CD4-positive, alpha-beta T cell (primary cell): ENCODE measurements around the gene PDE8A. TPM values are rescaled to one million over a fixed set of nuclear protein-coding genes. Genes with fewer than 3 reads are reported as not detected.

Experiments used
- ATAC-seq: fragments of 200-7000 bp; cut with Tn5 transposase; one replicate; pipeline ENCODE4 v1.10.0; 2022; ENCODE audit warnings: mild to moderate bottlenecking; ENCODE audit not compliant: poor library complexity
- CTCF ChIA-PET: fragments of 350-600 bp; sonication (Branson Sonifier 250); formaldehyde crosslinking; loops from one replicate; lab custom pipeline; 2021; ENCODE audit warnings: antibody characterized with exemption, inconsistent platforms; lab: Charles Lee
- POLR2A ChIA-PET: fragments of 350-600 bp; sonication (Branson Sonifier 250); formaldehyde crosslinking; loops from one replicate; lab custom pipeline; 2021; ENCODE audit warnings: antibody characterized with exemption, inconsistent platforms; lab: Charles Lee
- DNase-seq, 14 experiments: peaks; one replicate each; pipeline ENCODE4 v3.0.0-alpha.2; 2013 to 2020; ENCODE audit warnings: mixed read lengths in 2 of 14
- H3K27ac ChIP-seq, 2 donors: one replicate each; pipeline versions ENCODE4 v1.5.1 to v1.7.0; 2013; ENCODE audit warnings: low read length in 2 of 2, low read depth in 1 of 2, mild to moderate bottlenecking in 1 of 2
- H3K27me3 ChIP-seq, 2 experiments: 1 replicate in 1 of 2; 2 replicates in 1 of 2; pipeline versions ENCODE4 v1.6.1 to v1.7.0; 2013; ENCODE audit warnings: low read length in 2 of 2, control low read depth in 1 of 2, mild to moderate bottlenecking in 1 of 2, moderate library complexity in 1 of 2; ENCODE audit not compliant: insufficient read depth in 2 of 2, control insufficient read depth in 1 of 2
- H3K36me3 ChIP-seq: one replicate; pipeline ENCODE4 v1.6.1; 2013; ENCODE audit warnings: low read length, control low read depth; ENCODE audit not compliant: insufficient read depth
- H3K4me1 ChIP-seq: one replicate; pipeline ENCODE4 v1.6.1; 2013; ENCODE audit warnings: low read length, control low read depth; ENCODE audit not compliant: insufficient read depth
- H3K4me3 ChIP-seq: one replicate; pipeline ENCODE4 v1.5.1; 2013; ENCODE audit warnings: mild to moderate bottlenecking, low read length, moderate library complexity
- H3K9me3 ChIP-seq, 2 experiments: 1 replicate in 1 of 2; 2 replicates in 1 of 2; pipeline versions ENCODE4 v1.6.1 to v1.7.0; 2013; ENCODE audit warnings: low read length in 2 of 2, mild to moderate bottlenecking in 2 of 2, control low read depth in 1 of 2, moderate library complexity in 1 of 2; ENCODE audit not compliant: control insufficient read depth in 1 of 2, insufficient read depth in 1 of 2
- H3K27ac Mint-ChIP-seq: one replicate; pipeline ENCODE4 v1.8.0; 2020; ENCODE audit warnings: mixed read lengths
- H3K27me3 Mint-ChIP-seq: one replicate; pipeline ENCODE4 v1.8.0; 2021; ENCODE audit warnings: mixed read lengths
- H3K36me3 Mint-ChIP-seq: one replicate; pipeline ENCODE4 v1.8.0; 2021; ENCODE audit warnings: low read depth, mixed read lengths
- H3K4me1 Mint-ChIP-seq: one replicate; pipeline ENCODE4 v1.8.0; 2021; ENCODE audit warnings: low read depth, mixed read lengths
- H3K4me3 Mint-ChIP-seq: one replicate; pipeline ENCODE4 v1.8.0; 2020; ENCODE audit warnings: mild to moderate bottlenecking, mixed read lengths
- H3K9me3 Mint-ChIP-seq: one replicate; pipeline ENCODE4 v1.8.0; 2020; ENCODE audit warnings: mixed read lengths
- intact Hi-C, 2 experiments: fragments of 100-400 bp; cut with DNase I in 1 of 2; cut with micrococcal nuclease in 1 of 2; formaldehyde crosslinking; loops; one replicate each; pipeline versions ENCODE4 v1.15.1 to v1.9.0; 2023 to 2025; cut with DNase I, micrococcal nuclease
- total RNA-seq, 174 experiments: library from RNA in 2 of 174; stranded (reverse) in 2 of 174; gene quantifications; one replicate each; pipeline ENCODE4 v1.2.3 and lab custom pipeline; 2021 to 2026
- TF ChIP-seq, protein P1 (sequence below): fragments of 200-600 bp; IDR thresholded peaks from one replicate; pipeline ENCODE4 v1.8.0; 2022; ENCODE audit warnings: antibody characterized with exemption, mild to moderate bottlenecking

Gene PDE8A
- total RNA-seq, 2 experiments from 2014 or later: 29.8 to 34.3 TPM

DNA sequence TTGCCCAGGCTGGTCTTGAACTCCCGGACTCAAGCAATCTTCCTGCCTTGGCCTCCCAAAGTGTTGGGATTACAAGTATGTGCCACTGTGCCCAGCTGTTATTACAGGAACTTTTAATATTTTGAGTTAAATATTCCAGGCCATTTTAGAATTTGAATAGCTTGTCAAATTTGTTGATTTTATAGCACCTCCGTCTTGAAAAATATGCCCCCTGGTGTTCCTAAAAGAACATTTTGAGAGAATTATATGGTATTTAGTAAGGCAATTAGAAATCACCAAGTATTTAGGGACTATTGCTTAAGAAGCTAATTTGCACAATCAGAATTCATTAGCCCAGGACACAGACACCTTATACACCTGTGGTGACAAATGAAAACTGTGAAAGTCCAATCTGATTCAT, 23.7 kb downstream of the PDE8A start:
- ATAC-seq: no peak
- TF ChIP-seq, protein P1, sequence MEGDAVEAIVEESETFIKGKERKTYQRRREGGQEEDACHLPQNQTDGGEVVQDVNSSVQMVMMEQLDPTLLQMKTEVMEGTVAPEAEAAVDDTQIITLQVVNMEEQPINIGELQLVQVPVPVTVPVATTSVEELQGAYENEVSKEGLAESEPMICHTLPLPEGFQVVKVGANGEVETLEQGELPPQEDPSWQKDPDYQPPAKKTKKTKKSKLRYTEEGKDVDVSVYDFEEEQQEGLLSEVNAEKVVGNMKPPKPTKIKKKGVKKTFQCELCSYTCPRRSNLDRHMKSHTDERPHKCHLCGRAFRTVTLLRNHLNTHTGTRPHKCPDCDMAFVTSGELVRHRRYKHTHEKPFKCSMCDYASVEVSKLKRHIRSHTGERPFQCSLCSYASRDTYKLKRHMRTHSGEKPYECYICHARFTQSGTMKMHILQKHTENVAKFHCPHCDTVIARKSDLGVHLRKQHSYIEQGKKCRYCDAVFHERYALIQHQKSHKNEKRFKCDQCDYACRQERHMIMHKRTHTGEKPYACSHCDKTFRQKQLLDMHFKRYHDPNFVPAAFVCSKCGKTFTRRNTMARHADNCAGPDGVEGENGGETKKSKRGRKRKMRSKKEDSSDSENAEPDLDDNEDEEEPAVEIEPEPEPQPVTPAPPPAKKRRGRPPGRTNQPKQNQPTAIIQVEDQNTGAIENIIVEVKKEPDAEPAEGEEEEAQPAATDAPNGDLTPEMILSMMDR: no peak

DNA sequence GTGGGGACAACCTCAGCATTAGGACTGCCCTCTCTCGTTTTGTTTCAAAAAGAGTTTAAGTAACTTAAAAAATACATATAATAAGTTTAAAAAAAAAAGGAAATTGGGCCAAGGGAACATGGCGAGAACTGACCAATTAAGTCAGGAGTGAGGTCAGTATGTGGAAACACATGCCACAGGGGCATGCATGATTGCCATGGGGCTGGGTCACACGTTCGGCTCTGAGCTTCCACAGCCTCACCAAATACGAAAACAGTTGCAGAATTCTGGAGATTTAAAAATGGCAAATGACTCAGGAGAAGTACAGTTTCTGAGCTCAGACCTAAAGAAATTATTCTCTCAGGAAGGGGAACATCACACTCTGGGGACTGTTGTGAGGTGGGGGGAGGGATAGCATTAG, 24.1 kb downstream of the PDE8A start:
- Mint-ChIP-seq H3K4me3 (no peak overlapping the region), H3K36me3 (no peaks in the 10 kb centered on the region), H3K27me3 (no peaks in the 10 kb centered on the region), H3K9me3 (no peaks in the 10 kb centered on the region), H3K4me1 (peaks cover 82% of the 10 kb centered on the region), H3K27ac (no peak overlapping the region)
- H3K9me3 ChIP-seq: no peaks in the 10 kb centered on the region
- peak in 2 of 14 experiments; percentile 35 to 46 for DNase-seq
- ChIA-PET CTCF (interaction anchor here (0.9 kb wide), 1 partner anchor 50 kb away, joined by 6 read pairs; no protein-coding TSS in a partner anchor), POLR2A (interaction anchor here (1.0 kb wide), 1 partner anchor 25 kb away, joined by 6 read pairs; no protein-coding TSS in a partner anchor)
- TF ChIP-seq, protein P1: no peak
- H3K4me1 ChIP-seq: peaks cover 27% of the 10 kb centered on the region
- intact Hi-C loops: loop anchor here in 1 of 2 experiments (2.0 kb wide), 1 partner anchor 25 kb away; the partner anchor contains the start of gene PDE8A
- no peaks in the 10 kb centered on the region for H3K36me3 ChIP-seq
- H3K27me3 ChIP-seq: no peaks in the 10 kb centered on the region
- ATAC-seq: no peak
- H3K27ac ChIP-seq: no peak overlapping the region
- H3K4me3 ChIP-seq: no peak overlapping the region

More for the DNA sequence above, 23.7 kb downstream of the PDE8A start:
- Histone ChIP-seq H3K4me1 (peaks cover 29% of the 10 kb centered on the region), H3K27ac (no peak overlapping the region), H3K36me3 (no peaks in the 10 kb centered on the region), H3K27me3 (no peaks in the 10 kb centered on the region), H3K4me3 (no peak overlapping the region), H3K9me3 (no peaks in the 10 kb centered on the region)
- H3K4me1 Mint-ChIP-seq: peaks cover 82% of the 10 kb centered on the region
- CTCF ChIA-PET: interaction anchor here (0.6 to 1.2 kb wide), 3 partner anchors 50 to 430 kb away, joined by 3 to 6 read pairs (median 3); no protein-coding TSS in a partner anchor
- intact Hi-C loops: loop anchor here in 1 of 2 experiments (2.0 kb wide), 1 partner anchor 25 kb away; the partner anchor contains the start of gene PDE8A
- no peaks in the 10 kb centered on the region for H3K36me3 Mint-ChIP-seq
- POLR2A ChIA-PET: interaction anchor here (1.0 kb wide), 1 partner anchor 25 kb away, joined by 6 read pairs; no protein-coding TSS in a partner anchor
- no peaks in the 10 kb centered on the region for H3K9me3 Mint-ChIP-seq
- no peaks in the 10 kb centered on the region for H3K27me3 Mint-ChIP-seq
- no peak for DNase-seq
- H3K4me3 Mint-ChIP-seq: no peak overlapping the region
- no peak overlapping the region for H3K27ac Mint-ChIP-seq

- no peaks in the 10 kb centered on the region for H3K36me3 ChIP-seq
- intact Hi-C loops: no loop called here
- H3K27me3 ChIP-seq: no peaks in the 10 kb centered on the region
- Mint-ChIP-seq H3K27me3 (no peaks in the 10 kb centered on the region), H3K27ac (no peak overlapping the region), H3K4me3 (no peak overlapping the region), H3K4me1 (peaks cover 82% of the 10 kb centered on the region), H3K9me3 (no peaks in the 10 kb centered on the region), H3K36me3 (no peaks in the 10 kb centered on the region)
- H3K27ac ChIP-seq: no peak overlapping the region
- H3K4me1 ChIP-seq: peaks cover 27% of the 10 kb centered on the region
- TF ChIP-seq, protein P1: no peak
- ChIA-PET POLR2A (interaction anchor here (1.1 kb wide), 1 partner anchor 18 kb away, joined by 3 read pairs; no protein-coding TSS in a partner anchor), CTCF (no interaction called here)
- H3K9me3 ChIP-seq: no peaks in the 10 kb centered on the region
- no peak overlapping the region for H3K4me3 ChIP-seq
- no peak for ATAC-seq
- no peak for DNase-seq
Measured at GRCh38 chr15:85006201-85006600, 24.5 kb downstream of the PDE8A start.
